Measurements from ENCODE around the gene B3GNT7. TPM values are rescaled to one million over a fixed set of nuclear protein-coding genes. Genes with fewer than 3 reads are reported as not detected.

The B3GNT7 gene
- total RNA-seq, 1 donor from 2014 or later: 5.6 TPM

- DNase-seq (ENCODE audit: low spot score in 2 of 2, unreplicated experiment in 2 of 2): no peak
- Mint-ChIP-seq H3K4me1 (peaks cover 34% of the 10 kb centered on the region), H3K36me3 (no peaks in the 10 kb centered on the region), H3K27me3 (ENCODE audit: low read depth) (no peaks in the 10 kb centered on the region), H3K27ac (no peak overlapping the region), H3K9me3 (peaks cover 8% of the 10 kb centered on the region), H3K4me3 (no peak overlapping the region)
- no peak for TF ChIP-seq CTCF (IDR thresholded peaks at IDR 0.05; ENCODE audit: unreplicated experiment)
Measured at GRCh38 chr2:231409776-231410175, 14.3 kb downstream of the B3GNT7 start.

DNA sequence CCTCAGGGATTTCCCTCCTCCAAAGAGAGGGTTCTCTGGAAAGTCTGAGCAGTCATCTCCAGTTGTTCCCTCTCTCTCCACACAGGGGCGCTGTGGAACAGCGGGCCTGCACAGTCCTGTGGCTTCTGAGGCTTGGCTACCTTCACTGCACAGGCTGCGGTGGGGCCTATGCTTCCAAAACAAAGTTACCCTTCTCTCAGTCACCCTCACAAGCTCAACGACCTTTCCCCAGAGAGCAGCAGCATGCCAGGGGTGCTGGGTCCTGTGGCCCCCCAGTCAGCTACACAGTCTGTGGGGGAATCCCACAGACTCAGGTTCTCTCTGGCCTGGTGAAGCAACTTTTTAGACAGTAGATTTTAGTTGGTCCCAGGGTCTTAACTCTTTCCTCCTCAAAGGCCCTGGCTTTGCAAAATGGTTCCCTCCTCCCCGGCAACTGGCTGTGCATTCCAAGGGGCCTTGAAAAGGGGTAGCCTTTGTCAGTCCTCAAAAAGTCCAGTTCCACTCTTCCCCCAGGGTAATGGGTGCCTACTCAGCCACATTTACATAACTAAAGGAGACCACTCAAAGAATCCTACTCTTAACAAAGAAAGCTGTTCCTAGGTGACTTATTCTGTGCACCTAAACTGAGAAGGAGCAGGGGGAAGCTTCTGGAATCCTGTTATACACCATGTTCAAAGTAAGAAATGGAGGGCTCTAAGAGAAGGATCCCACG lies 14.9 kb downstream of the B3GNT7 start:
- TF ChIP-seq CTCF (IDR thresholded peaks at IDR 0.05; ENCODE audit: unreplicated experiment): peak; percentile 27
- DNase-seq (ENCODE audit: low spot score in 2 of 2, unreplicated experiment in 2 of 2): no peak
- Mint-ChIP-seq H3K9me3 (peaks cover 8% of the 10 kb centered on the region), H3K27ac (no peak overlapping the region), H3K4me1 (peaks cover 35% of the 10 kb centered on the region), H3K27me3 (ENCODE audit: low read depth) (no peaks in the 10 kb centered on the region), H3K4me3 (no peak overlapping the region), H3K36me3 (no peaks in the 10 kb centered on the region)

DNA sequence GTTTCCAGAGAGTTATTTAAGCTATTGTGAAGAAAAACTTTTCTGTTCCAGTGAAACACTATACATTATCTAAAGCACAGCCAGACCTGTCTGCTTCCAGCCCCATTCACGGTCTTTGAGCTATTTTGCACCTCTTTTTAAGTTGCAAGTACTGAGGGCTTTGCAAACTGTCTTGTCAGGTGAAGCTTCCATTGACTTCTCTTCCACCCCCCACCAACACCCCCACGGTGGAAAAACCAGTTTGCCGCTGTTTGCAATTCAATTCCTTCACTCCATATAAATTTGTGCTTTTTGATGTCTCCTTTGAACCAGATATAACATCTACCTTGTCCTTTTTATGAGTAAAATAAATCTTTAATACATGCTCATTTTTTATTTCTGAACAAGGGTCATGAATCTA lies 15.7 kb downstream of the B3GNT7 start:
- DNase-seq (ENCODE audit: low spot score in 2 of 2, unreplicated experiment in 2 of 2): no peak
- H3K4me1 Mint-ChIP-seq: peaks cover 30% of the 10 kb centered on the region

DNA sequence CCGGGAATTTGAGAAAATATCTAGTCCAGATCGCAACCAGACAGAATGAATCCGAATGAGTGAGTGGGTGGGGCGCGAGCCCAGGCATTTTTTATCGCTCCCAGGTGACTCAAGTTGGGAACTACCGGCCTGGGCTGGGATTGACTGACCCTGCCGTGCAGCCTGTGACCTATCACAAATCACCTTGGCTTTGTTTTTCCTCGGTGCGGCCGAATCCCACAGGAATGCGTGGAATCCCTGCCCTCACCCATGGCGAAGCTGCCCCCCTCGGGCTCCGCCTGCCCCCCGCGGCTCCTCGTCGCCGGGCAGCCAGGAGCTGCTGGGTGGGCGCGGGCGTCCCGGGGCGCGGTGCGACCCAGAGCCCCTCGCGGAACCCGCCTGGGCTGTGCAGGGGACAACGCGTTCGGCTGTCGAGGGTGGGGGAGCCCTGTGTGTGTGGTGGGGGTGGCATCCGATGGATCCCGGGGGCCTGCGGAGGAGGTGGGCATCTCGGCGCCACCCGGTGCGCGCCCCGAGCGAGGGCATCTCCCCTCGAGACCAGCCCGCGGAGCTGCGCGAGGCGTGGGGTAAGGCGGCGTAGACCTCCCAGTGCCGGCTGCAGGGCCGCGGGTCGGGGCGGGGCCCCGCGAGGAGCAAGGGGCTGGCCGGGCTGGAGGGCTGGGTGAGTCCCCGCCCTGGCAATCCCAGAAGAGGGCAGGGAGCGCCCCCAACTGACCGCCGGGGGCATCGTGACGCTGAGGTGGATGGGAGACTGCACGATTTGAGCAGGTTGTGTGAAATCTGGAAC lies 16.5 kb downstream of the B3GNT7 start:
- H3K4me3 Mint-ChIP-seq: peak overlapping the region; percentile 70
- peaks cover 30% of the 10 kb centered on the region for H3K4me1 Mint-ChIP-seq
- H3K9me3 Mint-ChIP-seq: peaks cover 8% of the 10 kb centered on the region
- peak overlapping the region; percentile 72 for H3K27ac Mint-ChIP-seq
- TF ChIP-seq CTCF (IDR thresholded peaks at IDR 0.05; ENCODE audit: unreplicated experiment): peak; percentile 58
- H3K36me3 Mint-ChIP-seq: no peaks in the 10 kb centered on the region
- DNase-seq (ENCODE audit: low spot score in 2 of 2, unreplicated experiment in 2 of 2): peak; percentile 61 to 90
- H3K27me3 Mint-ChIP-seq (ENCODE audit: low read depth): no peaks in the 10 kb centered on the region

More for the DNA sequence above, 15.7 kb downstream of the B3GNT7 start:
- Mint-ChIP-seq H3K36me3 (no peaks in the 10 kb centered on the region), H3K27me3 (ENCODE audit: low read depth) (no peaks in the 10 kb centered on the region), H3K4me3 (peak overlapping the region; percentile 70), H3K27ac (peak overlapping the region; percentile 7), H3K9me3 (peaks cover 8% of the 10 kb centered on the region)
- TF ChIP-seq CTCF (IDR thresholded peaks at IDR 0.05; ENCODE audit: unreplicated experiment): no peak

DNA sequence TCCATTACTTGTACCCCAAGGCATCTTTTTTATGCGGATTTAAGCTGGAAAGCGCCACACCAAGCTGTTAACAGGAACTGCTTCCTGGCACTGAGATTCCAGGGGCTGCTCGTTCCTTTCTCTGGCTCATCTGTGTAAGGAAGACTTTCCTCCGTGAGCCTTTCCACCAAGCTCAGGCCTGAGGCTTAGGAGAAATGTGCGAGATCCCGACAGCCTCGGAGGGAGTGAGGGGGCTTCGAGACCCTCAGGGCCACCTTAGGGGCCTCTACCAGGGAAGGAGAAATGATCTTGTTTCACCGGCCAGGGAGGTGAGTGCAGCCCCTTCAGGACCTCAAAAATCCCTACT lies 17.1 kb downstream of the B3GNT7 start:
- no peaks in the 10 kb centered on the region for H3K36me3 Mint-ChIP-seq
- peaks cover 8% of the 10 kb centered on the region for H3K9me3 Mint-ChIP-seq
- TF ChIP-seq CTCF (IDR thresholded peaks at IDR 0.05; ENCODE audit: unreplicated experiment): peak; percentile 23
- DNase-seq (ENCODE audit: low spot score in 2 of 2, unreplicated experiment in 2 of 2): no peak
- peak overlapping the region; percentile 62 for H3K4me3 Mint-ChIP-seq
- no peaks in the 10 kb centered on the region for H3K27me3 Mint-ChIP-seq (ENCODE audit: low read depth)
- peak overlapping the region; percentile 72 for H3K27ac Mint-ChIP-seq
- H3K4me1 Mint-ChIP-seq: peaks cover 30% of the 10 kb centered on the region

Measured in mesothelial cell of epicardium (in vitro differentiated cells).